Fibroblast of skin of right quadriceps (primary cell): ENCODE measurements around the gene PPTC7.
"Not testable (repeated sequence)": the region's sequence is repeated elsewhere in the genome, so short reads cannot be mapped to it uniquely, and the experiment has no call there.

ENCODE experiments used
- DNase-seq: peaks from one replicate; pipeline ENCODE4 v3.0.0-alpha.2; 2013

Gene PPTC7

DNA sequence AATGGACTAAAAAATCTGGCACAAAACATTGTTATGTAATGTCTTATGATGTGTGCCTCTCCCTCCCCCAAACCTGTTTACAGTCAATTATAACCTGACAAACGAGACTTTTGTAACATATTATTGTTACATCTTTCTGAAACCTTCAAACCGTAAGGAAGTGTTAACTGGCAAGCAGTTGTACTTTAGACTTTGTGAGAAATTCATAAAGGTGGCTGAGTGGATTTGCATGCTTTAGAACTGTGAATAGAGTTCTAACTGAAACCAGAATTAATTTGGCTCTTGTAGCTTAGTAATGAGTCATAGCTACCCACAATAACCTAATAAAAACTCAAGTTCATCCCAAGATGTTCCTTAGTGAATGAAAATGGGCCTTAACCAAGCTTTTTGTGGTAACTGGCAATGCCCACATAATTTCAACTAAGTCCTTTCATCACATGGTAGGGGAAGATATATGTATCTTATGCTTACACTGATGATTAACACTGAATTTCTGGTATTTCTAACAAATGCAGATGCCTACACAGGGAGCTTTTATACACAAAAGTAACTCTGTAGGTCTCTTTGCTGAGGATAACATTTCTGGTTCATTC, 51.3 kb downstream of the PPTC7 start:
- DNase-seq, result peak; percentile 77

DNA sequence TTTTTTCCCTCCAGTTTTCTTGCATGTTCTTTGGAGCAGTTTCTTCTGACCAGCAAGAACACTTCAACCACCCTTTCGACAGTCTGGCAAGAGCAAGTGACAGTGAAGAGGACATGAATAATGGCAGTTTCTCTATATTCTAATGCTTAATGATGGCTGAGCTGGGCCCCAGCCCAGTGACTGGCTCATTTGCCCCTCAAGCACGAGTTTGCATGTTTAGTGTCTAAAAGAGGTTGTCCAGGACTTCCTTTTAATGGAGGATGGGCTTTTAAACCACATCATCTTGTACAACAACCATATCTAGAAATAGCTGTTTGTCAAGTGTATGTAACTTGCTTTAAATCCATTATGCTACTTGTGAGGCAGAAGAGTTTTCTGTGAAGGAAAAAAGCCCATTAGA, 52.6 kb downstream of the PPTC7 start:
- DNase-seq, result no peak

- DNase-seq, result no peak
These were observed 54.8 kb downstream of the PPTC7 start for GRCh38 chr12:110528277-110528839.

DNA sequence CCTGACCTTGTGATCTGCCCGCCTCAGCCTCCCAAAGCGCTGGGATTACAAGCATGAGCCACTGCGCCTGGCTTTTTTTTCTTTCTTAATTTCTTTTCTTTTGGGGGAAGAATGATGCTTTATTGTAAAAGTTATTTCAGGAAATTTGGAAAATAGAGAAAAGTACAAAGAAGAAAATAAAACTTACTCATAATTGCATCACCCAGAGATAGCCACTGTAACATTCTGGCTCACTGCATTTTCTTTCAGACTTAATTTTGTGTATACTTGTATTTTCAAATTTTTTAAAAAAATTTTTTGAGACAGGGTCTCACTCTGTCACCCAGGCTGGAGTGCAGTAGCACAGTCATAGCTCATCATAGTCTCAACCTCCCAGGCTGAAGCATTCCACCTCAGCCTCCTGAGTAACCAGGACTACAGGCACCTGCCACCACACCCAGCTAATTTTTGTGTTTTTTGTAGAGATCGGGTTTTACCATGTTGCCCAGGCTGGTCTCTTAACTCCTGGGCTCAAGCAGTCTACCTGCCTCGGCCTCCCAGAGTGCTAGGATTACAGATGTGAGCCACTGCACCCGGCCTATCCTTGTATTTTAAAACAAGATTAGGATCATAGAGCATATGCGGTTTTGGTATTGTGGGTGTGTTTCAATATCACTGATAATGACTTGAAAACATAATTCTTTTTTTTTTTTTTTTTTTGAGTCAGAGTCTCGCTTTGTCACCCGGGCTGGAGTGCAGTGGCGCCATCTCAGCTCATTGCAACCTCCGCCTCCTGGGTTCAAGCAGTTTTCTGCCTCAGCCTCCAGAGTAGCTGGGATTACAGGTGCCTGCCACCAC, 62.0 kb downstream of the PPTC7 start:
- not testable (repeated sequence) for DNase-seq

DNA sequence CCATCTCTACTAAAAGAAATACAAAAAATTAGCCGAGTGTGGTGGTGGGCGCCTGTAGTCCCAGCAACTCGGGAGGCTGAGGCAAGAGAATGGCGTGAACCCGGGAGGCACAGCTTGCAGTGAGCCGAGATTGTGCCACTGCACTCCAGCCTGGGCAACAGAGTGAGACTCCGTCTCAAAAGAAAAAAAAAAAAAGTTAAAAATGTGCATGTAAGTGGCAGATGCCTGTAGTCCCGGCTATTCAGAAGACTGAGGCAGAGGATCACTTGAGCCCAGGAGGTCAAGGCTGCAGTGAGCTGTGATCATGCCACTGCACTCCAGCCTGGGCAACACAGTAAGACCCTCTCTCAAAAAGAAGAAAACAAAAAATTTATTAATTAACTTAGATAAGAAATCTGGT, 65.1 kb downstream of the PPTC7 start:
- DNase-seq, result not testable (repeated sequence)

- no peak for DNase-seq
These were observed 66.1 kb downstream of the PPTC7 start for GRCh38 chr12:110516995-110517394.

GRCh38 chr12:110514363-110514762, 68.8 kb downstream of the PPTC7 start:
- DNase-seq, result no peak

DNA sequence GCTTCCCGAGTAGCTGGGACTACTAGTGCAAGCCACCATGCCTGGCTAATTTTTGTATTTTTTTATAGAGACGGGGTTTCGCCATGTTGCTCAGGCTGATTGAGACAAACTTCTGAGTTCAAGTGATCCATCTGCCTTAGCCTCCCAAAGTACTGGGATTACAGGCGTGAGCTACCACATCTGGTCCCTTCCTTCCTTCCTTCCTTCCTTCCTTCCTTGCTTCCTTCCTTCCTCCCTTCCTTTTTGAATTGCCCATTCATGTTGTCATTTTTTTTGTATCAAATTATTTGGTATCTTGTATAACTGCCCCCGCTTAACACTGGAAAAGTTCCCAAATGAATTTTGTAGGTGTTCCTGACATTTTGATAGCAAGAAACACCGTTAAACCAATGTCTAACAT, 69.3 kb downstream of the PPTC7 start:
- no peak for DNase-seq

GRCh38 chr12:110508071-110508586, 75.0 kb downstream of the PPTC7 start:
- no peak for DNase-seq

DNA sequence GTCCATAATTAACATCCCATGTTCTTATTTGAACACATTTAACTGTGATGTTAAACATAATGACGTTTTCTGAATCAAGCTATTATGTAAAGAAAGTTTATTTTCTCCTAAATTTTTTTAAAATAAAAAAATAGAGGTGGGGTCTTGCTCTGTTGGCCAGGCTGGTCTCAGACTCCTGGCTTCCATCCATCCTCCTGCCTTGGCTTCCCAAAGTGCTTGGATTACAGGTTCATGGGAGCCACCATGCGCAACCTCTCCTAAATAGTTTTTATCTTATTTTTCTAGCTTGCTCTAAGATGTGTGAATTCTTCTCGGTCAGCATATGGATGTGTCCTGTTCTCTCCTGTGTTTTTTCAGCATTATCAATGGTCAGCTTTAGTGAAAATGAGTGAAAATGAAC, 77.8 kb downstream of the PPTC7 start:
- DNase-seq, result no peak

GRCh38 chr12:110503432-110503831, 79.7 kb downstream of the PPTC7 start:
- DNase-seq, result no peak

- peak; percentile 99 for DNase-seq
These were observed 81.1 kb downstream of the PPTC7 start, which contains the start of the genes RAD9B and VPS29 for GRCh38 chr12:110501752-110502738. Gene RAD9B, plus strand, starts transcription at chr12:110502331. Its CDS starts 7 bp downstream, at chr12:110502338. Gene VPS29, minus strand, starts transcription at chr12:110502111. Its CDS starts 60 bp downstream, at chr12:110502051.

GRCh38 chr12:110501399-110501751, 81.7 kb downstream of the PPTC7 start:
- DNase-seq, result peak; percentile 37

- peak; percentile 55 for DNase-seq
These were observed 84.0 kb downstream of the PPTC7 start for GRCh38 chr12:110498984-110499706.
